ENCODE measurements around the gene CEBPG.

CEBPG gene

DNA sequence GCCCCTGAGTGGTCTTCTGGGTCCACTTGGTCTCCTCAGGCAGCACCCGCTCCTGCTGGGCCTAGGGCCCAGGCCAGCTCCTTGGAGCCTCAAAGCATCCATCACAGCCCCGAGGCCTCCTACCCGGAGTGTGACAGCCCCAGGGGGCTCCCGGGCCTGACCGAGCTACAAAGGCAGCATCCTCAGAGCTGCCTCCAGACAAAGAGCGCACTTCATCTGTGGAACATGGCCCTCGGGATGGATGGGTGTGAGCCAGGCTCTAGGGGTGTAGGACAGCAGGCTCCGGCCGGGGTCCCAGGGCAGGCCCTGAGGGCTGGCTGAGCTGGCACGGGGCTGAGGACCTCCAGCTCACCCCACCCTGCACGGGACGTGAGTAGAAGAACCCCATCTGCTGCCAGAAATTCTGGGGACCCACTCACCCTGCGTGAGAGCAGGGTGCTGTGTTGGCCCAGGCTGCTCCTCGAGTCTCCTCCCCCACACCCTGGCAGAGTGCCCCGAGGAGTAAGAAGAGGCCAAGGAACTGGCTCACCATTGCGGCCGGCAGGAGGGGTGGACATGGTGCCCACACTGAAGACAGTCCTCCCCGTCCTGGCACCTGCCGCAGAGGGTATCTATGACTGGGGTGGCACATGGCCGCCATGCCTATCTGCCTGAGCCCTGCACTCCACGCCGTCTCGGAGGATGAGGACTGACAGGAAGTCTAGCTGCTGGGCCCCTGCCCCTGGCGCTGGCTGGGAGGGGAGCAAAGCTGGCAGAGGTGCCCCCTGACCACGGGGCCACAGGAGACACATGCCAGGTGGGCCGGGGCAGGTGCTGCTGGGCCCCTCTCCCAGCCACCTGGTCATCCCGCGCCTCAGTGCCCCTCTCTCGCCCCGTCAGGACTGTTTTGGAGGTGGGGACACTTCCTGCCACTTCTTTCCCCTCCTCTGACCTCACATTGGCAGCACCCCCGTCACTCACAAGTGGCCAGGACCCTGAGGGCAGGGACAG, 22.3 kb downstream of the CEBPG start:
- peak; percentile 38 for DNase-seq (ENCODE audit: low read depth)

DNA sequence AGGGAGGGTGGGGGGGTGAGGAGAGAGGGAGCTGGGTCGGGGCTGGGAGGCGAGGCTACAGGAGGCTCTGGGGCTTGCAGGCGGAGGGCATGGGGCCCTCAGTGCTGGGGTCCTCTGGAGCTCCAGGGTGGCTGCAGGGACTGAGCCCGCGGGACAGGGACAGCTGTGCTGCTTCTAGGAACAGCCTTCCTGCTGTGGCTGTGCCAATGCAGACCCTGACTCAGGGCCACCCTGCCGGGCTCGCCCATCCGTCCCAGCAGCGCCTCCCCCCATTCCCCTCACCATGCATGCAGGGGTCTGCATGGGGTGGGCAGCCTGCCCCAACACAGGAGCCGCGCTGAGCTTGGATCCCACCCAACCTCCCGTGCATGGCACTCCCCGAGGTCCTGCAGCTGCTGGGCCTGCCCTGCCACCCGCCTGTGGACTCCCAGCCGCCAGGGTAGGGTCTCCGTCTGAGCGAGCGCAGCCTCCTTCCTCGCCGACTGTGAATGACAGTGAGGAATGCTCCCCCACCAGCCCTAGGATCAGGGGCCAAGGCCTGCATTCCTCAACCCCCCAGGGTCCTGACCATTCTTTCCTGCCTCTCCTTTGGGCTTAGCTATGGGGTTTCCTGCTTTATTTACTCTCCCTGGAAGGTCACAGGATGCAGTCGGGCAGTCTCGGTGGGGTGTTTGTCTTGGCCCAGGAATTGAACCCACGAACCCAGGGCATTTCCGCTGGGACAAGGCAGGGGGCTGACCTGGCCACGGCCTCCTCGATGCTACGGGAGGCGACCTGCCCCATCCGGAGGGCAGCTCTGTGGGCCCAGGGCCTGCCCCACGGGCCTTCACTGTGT, 23.4 kb downstream of the CEBPG start:
- no peak for DNase-seq (ENCODE audit: low read depth)

GRCh38 chr19:33397536-33398360, 24.2 kb downstream of the CEBPG start:
- no peak for DNase-seq (ENCODE audit: low read depth)

DNA sequence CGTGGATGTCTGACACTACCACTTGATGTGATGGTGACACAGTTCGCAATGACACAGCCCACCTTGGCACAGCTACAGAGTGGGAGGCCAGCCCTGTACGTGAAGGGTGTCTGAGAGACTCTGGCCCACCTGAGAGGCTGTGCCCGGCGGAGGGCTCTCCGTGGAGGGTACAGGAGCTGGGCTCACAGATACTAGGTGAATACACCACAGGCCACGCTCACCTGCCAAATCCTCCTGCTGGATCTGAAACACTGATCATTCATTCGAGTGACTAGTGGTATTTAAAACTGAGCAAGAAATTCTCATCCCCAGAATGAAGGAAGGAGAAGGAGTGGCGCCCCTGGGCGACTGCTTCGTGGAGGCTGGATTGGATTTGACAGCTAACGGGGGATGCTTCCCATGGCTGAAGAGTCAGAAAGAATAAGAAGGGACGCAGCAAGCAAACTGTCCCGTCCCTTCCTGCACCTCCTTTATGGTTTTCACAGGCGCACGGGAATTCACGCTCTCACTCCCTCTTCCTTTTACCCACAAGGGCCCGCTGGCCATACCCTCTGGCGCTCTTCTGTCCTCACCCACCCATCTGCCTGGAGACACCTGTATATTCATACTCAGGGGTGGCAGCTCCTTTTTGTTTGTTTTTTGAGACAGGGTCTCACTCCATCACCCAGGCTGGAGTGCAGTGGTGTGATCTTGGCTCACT, 25.0 kb downstream of the CEBPG start:
- no peak for DNase-seq (ENCODE audit: low read depth)

DNA sequence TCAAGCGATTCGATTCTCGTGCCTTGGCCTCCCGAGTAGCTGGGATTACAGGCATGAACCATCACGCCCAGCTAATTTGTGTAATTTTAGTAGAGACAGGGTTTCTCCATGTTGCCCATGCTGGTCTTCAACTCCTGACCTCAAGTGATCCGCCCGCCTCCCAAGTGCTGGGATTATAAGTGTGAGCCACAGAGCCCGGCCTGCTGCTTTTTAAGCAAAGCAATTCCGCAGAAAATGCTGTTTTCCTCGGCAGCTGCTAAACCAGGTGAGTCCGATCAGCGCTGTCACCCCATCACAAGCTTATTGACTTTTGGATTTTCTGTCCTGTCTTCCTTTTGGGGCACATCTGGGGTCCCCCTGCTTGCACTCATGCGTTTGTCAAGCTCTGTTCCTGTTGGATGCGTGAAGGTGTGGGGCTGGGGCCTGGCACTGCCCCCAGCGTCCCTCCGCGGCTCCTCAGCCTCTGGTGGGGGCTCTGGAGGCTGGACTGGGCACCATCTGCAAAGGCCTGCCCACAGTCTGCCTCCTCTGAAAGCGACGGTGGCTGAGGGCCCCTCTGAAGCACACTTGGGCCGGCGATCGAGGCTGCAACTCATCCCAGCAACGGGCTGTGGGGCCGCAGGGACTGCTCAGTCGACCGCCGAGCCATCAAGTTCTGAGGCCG, 25.7 kb downstream of the CEBPG start:
- no peak for DNase-seq (ENCODE audit: low read depth)

- DNase-seq (ENCODE audit: low read depth): no peak
These were observed 26.5 kb downstream of the CEBPG start for GRCh38 chr19:33399745-33400681.

DNA sequence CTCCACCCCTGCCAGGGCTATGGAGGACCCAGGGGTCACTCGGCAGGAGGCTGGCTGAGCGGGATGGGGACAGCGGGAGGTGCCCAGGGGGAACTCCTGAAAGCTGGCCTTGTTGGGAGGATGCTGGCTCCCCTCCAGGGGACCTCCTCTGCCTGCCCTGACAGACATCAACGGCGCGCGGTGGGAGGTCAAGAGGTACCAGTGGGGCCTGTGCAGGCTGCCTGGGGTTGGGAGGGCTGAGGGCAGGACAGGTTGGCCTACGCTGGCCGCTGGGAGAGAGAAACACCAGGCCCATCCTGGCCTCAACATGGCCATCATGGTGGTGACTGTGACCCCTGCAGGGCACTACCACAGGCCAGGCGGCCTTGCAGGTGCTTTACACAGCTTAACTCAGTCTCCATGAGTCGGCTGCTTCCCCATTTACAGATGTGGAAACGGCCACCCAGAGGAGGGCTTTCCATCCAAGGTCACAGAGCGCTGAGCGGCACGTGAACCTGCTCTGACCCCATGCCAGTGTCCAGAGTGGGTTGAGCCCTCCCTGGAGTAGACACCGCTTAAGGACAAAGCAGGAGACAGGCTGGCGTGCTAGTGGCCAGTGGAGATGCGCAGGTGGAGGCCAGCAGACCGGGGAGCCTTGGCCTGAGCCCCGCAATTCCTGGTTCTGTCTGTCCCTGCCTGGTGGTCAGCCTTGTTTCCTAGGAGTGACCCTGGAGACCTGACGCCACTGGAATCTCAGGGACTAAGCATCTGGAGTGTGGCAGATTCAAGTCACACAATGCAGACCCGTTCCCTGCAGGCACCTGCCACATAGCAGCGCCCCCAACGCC, 27.6 kb downstream of the CEBPG start:
- no peak for DNase-seq (ENCODE audit: low read depth)

- no peak for DNase-seq (ENCODE audit: low read depth)
These were observed 28.3 kb downstream of the CEBPG start for GRCh38 chr19:33401683-33402420.

DNA sequence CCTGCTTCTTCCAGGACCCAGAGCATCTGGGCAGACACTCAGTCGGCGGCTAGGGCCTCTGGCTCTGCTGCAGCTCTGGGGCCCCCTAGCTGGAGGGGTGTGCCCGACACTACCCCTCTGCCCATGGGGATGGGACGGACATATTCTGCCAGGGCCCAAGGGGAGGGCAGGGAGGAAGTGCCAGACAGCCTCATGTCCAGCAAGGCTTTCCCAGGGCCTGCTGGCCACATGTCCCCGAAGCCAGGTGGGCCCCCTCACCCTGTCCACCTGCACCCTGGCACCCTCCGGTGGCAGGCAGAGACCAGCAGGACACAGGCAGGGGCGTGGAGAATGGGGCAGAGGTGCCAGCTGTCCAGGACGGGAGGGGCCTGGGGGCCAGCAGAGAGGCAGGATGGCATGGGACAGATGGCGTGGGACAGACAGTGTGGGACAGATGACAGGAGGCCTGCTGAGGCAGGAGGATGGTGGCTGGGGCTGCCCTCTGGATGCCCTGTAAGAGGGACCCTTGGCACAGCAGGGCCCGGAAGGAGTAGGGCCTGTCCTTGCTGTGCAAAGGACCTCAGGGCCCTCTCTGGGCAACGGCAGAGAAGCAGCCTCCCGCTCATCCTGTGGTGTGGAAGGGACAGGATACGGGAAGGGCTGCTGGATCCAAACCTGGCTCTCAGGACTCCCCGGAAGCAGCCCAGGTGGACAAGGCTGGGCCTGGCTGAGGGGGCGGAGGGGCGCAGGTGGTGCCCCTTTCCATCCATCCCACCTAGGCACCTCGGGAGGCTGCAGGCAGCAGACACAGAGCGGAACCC, 29.1 kb downstream of the CEBPG start:
- no peak for DNase-seq (ENCODE audit: low read depth)

GRCh38 chr19:33403221-33403972, 29.9 kb downstream of the CEBPG start:
- DNase-seq (ENCODE audit: low read depth): no peak

DNA sequence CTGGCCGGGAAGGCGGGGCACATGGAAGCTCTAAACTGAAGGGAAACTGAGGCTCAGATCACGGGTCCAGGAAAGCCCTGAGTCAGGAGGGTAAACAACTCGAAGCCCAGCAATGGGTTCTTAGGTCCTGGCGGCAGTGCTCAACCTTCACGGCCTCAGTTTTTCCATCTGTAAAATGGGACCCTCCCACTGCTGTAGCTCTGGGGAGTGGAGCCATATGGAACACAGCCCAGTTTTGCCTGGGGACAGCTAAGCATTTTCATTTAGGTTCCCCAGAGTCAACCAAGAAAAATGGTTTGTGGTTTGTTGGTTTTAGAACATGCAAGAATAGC, 30.4 kb downstream of the CEBPG start:
- no peak for DNase-seq (ENCODE audit: low read depth)

DNA sequence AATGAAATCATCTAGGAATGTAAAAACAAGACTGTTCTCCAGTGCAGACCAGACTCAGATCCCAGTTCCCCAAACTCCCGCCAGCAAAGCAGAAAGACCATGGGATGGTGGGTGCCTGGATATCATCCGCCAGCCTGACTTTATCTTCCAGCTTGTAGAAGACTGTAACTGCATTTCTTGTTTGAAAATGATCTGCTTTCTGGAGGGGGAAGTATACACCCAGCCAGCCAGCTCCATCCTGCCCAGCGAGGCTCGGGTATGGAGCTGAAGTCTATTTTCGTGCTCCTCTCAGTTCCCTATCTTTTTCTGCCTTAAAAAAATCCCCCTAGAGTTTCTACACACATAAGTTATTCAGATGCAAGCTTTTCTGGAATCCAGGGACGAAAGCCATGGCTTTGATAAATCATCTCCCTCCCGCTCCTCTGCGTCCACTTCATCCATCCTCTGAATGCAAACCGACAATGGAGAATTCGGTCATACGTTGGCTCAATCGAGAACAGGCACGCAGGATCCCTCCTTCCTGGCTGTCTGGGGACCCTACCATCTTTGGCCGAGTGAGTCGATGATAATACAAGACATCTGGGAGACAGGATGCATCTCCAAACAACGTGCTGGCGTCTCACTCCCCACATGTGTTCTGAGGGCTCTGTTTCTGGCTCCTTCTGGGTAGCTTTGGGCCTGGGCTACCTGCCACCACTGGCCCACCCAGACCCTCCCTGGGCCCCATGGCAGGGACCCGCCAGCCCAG, 31.2 kb downstream of the CEBPG start:
- DNase-seq (ENCODE audit: low read depth): no peak

DNA sequence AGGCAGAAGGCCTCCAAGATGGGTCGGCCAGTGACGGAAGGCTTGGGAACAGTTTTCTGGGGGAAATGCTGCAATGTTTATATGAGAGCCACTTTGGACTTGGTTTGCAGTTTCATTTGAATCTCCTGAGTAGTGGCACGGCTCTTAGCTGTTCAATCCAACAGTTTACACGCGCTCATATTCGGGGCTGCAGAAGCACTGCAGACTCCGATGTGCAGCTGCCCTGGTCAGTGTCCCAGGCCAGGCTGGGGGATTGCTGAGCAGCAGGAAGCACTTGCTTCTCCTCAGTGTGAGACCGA, 31.7 kb downstream of the CEBPG start:
- DNase-seq (ENCODE audit: low read depth): no peak

DNA sequence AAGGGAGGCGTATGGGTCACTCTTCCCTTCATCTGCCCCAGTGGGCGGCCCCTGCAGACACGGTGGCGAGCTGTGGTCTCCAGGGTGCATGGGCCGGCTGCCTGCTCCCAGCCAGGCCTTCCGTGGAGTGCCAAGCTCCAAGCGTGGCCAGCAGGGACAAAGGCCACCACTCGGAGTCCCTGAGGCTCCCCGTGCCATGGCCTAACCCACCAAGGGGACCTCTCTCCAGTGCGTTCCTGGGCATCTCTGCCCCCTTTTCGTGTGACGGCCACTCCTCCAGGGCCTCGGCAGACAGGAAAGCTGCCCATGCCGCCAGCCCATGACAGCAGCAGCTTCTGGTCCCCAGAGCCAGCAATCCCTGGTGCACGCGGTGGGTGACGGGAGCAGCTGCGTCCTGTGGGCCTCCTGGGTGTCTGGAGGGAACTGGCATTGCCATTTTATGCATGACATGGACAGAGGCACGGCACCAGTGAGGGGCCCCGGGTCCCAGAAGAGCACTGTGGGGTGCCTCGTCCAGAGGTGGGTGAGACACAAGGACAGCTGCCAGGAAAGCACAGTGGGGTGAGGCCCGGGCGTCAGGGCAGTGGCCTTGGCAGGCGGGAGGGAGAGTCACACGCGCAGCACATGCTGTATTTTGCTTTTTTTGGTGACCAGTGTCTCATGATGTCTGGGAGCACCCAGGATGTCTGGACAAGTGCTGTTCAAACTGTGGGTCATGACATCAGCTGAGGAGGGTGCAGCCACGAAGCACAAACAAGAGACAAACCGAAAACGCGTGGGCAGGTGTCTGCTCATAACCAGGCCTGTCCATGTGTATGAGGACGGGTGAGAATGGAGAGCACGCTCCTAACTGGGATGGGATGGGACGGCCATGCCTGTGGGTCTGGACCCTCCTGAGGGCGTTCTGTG, 32.3 kb downstream of the CEBPG start:
- DNase-seq (ENCODE audit: low read depth): no peak

DNA sequence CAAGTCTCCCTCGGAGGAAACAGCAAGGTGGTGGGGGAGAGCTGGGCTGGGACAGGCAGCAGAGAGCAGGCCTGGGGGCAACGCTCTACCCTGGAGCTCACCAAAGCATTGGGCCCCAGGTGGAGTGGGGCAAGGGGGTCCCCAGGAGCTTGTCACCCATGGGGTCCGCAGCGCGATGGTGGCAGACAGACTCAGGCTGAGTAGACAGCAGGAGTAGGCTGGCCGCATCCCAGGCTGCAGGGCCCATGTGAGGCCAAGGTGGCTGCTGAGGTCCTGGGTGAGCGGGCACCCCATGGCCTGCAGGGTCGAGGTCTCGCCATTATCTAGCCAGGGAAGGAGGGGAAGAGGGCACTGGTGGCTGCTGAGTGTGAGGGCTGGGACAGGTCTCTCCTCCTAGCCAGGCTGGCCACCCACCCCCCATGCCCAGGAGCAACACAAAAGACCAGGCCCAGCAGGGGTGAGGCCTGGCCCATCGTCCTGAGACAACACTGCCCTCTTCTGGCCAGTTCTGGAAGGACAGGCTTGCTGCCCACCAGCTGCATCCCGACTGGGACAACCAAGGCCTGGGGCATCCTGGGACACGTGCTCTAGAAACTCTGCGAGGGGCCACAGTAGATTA, 33.1 kb downstream of the CEBPG start:
- peak; percentile 22 for DNase-seq (ENCODE audit: low read depth)
